SK-N-SH (cell line): Measurements from ENCODE around the gene MGA. TPM values are rescaled to one million over a fixed set of nuclear protein-coding genes. Genes with fewer than 3 reads are reported as not detected.

Experiments
- CTCF ChIA-PET: fragments of 300-600, 350-600 bp; formaldehyde crosslinking; extraction: SDS; loops from one replicate; lab custom pipeline; 2021; lab: Yijun Ruan, JAX
- POLR2A ChIA-PET: fragments of 350-600 bp; sonication (Branson Sonifier 250); formaldehyde crosslinking; extraction: SDS; loops from one replicate; lab custom pipeline; 2020; ENCODE audit warnings: antibody characterized with exemption, inconsistent platforms; lab: Yijun Ruan, JAX
- DNase-seq: peaks from one replicate; pipeline ENCODE4 v3.0.0; 2012
- H2AFZ ChIP-seq: fragments of 200-600 bp; sonication (generic); 2 replicates; pipeline ENCODE4 v1.8.1; 2016; ENCODE audit warnings: antibody characterized with exemption, mild to moderate bottlenecking, low read depth
- H3F3A ChIP-seq: fragments of 200-600 bp; sonication (generic); replicated peaks from 2 replicates; pipeline ENCODE3; 2016; ENCODE audit warnings: antibody characterized with exemption, mild to moderate bottlenecking; ENCODE audit not compliant: insufficient read depth
- H3K27ac ChIP-seq, 2 experiments: fragments of 200-500 bp in 1 of 2; fragments of 200-600 bp in 1 of 2; sonication (Bioruptor generic) in 1 of 2; sonication (generic), shearing (Covaris generic) in 1 of 2; 2 replicates each; pipeline versions ENCODE4 v1.5.1 to v1.6.1; 2014 to 2016; ENCODE audit warnings: low read depth in 2 of 2, inconsistent platforms in 1 of 2, low read length in 1 of 2, mild to moderate bottlenecking in 1 of 2, mixed read lengths in 1 of 2
- H3K27me3 ChIP-seq: fragments of 200-600 bp; sonication (generic), shearing (Covaris generic); 2 replicates; pipeline ENCODE4 v1.6.1; 2016; ENCODE audit warnings: mixed run types; ENCODE audit not compliant: insufficient read depth
- H3K36me3 ChIP-seq, 2 experiments: fragments of 200-500 bp in 1 of 2; fragments of 200-600 bp in 1 of 2; sonication (Bioruptor generic) in 1 of 2; sonication (generic) in 1 of 2; replicated peaks in 1 of 2; 2 replicates each; pipeline versions ENCODE3 to v1.5.1; 2014 to 2016; ENCODE audit warnings: low read length in 1 of 2, mild to moderate bottlenecking in 1 of 2; ENCODE audit not compliant: insufficient read depth in 2 of 2, control insufficient read depth in 1 of 2
- H3K4me1 ChIP-seq, 2 experiments: fragments of 200-500 bp in 1 of 2; fragments of 200-600 bp in 1 of 2; sonication (Bioruptor generic) in 1 of 2; sonication (generic), shearing (Covaris generic) in 1 of 2; 2 replicates each; pipeline versions ENCODE4 v1.5.1 to v1.6.1; 2014 to 2016; ENCODE audit warnings: low read depth in 1 of 2, low read length in 1 of 2, mixed run types in 1 of 2; ENCODE audit not compliant: insufficient read depth in 2 of 2, control insufficient read depth in 1 of 2
- H3K4me2 ChIP-seq: fragments of 200-600 bp; sonication (generic), shearing (Covaris generic); 2 replicates; pipeline ENCODE4 v1.6.1; 2017; ENCODE audit warnings: mixed run types
- H3K4me3 ChIP-seq, 2 experiments: fragments of 200-500 bp in 1 of 2; fragments of 200-600 bp in 1 of 2; sonication (Bioruptor generic) in 1 of 2; sonication (generic), shearing (Covaris generic) in 1 of 2; 2 replicates each; pipeline versions ENCODE4 v1.5.1 to v1.8.1; 2014 to 2016; ENCODE audit warnings: low read depth in 2 of 2, inconsistent platforms in 1 of 2, low read length in 1 of 2, mild to moderate bottlenecking in 1 of 2, mixed read lengths in 1 of 2, moderate library complexity in 1 of 2
- H3K79me2 ChIP-seq: fragments of 200-600 bp; sonication (generic); 2 replicates; pipeline ENCODE4 v1.8.1; 2017; ENCODE audit warnings: mild to moderate bottlenecking; ENCODE audit not compliant: insufficient read depth
- H3K9ac ChIP-seq: fragments of 200-600 bp; sonication (generic); 2 replicates; pipeline ENCODE4 v1.6.1; 2017; ENCODE audit warnings: mixed run types
- H3K9me2 ChIP-seq: fragments of 200-600 bp; sonication (generic); 2 replicates; pipeline ENCODE4 v1.6.1; 2017; ENCODE audit warnings: mixed run types
- H3K9me3 ChIP-seq: fragments of 200-600 bp; sonication (generic); 2 replicates; pipeline ENCODE4 v1.6.1; 2017; ENCODE audit warnings: mixed run types, mild to moderate bottlenecking, moderate library complexity
- H4K20me1 ChIP-seq: fragments of 200-600 bp; sonication (generic); 2 replicates; pipeline ENCODE4 v1.6.1; 2017; ENCODE audit warnings: mild to moderate bottlenecking, mixed run types; ENCODE audit not compliant: insufficient read depth
- CHD2 ChIP-seq: fragments of 150-350 bp; IDR thresholded peaks from 2 replicates; pipeline ENCODE4 v1.6.1; 2018; ENCODE audit warnings: low read length; ENCODE audit not compliant: partially characterized antibody
- EP300 ChIP-seq, 2 experiments: IDR thresholded peaks; 2 replicates each; pipeline versions ENCODE4 v1.4.0 to v1.6.1; 2012; ENCODE audit warnings: borderline replicate concordance in 1 of 2, low read depth in 1 of 2, low read length in 1 of 2
- EZH2phosphoT487 ChIP-seq: fragments of 200-600 bp; sonication (generic); IDR thresholded peaks from 2 replicates; pipeline ENCODE4 v1.6.1; 2017; ENCODE audit warnings: low read depth, mixed run types, mild to moderate bottlenecking, antibody characterized with exemption, moderate library complexity, borderline replicate concordance
- FOXJ3 ChIP-seq: sonication (generic); formaldehyde crosslinking; IDR thresholded peaks from 2 replicates; pipeline ENCODE4 v1.5.1; 2020; ENCODE audit warnings: mild to moderate bottlenecking, missing genetic modification reagents
- GABPA ChIP-seq: IDR thresholded peaks from 2 replicates; pipeline ENCODE4 v1.4.0; 2012; ENCODE audit warnings: low read depth, mild to moderate bottlenecking
- JUND ChIP-seq: IDR thresholded peaks from 2 replicates; pipeline ENCODE4 v1.4.0; 2012
- MEF2A ChIP-seq: IDR thresholded peaks from 2 replicates; pipeline ENCODE4 v1.4.0; 2012; ENCODE audit warnings: low read depth, borderline replicate concordance
- MXI1 ChIP-seq: IDR thresholded peaks from 2 replicates; pipeline ENCODE4 v1.6.1; 2012; ENCODE audit warnings: mild to moderate bottlenecking, low read depth, low read length, improper control_type of control experiment
- NFIC ChIP-seq: IDR thresholded peaks from 2 replicates; pipeline ENCODE4 v1.4.0; 2012; ENCODE audit warnings: borderline replicate concordance
- NRF1 ChIP-seq: IDR thresholded peaks from 2 replicates; pipeline ENCODE4 v1.6.1; 2012; ENCODE audit warnings: low read depth, mild to moderate bottlenecking, low read length
- RAD21 ChIP-seq: IDR thresholded peaks from 2 replicates; pipeline ENCODE4 v1.6.1; 2012; ENCODE audit warnings: mild to moderate bottlenecking, low read length
- RCOR1 ChIP-seq: fragments of 150-350 bp; IDR thresholded peaks from 2 replicates; pipeline ENCODE4 v1.6.1; 2017; ENCODE audit warnings: antibody characterized with exemption, low read length
- RXRA ChIP-seq: IDR thresholded peaks from 2 replicates; pipeline ENCODE4 v1.4.0; 2012; ENCODE audit warnings: low read depth, mild to moderate bottlenecking, borderline replicate concordance
- SIN3A ChIP-seq: IDR thresholded peaks from 2 replicates; pipeline ENCODE4 v1.6.1; 2012; ENCODE audit warnings: low read depth, mild to moderate bottlenecking, low read length, moderate library complexity, borderline replicate concordance
- TAF1 ChIP-seq: IDR thresholded peaks from 2 replicates; pipeline ENCODE4 v1.6.1; 2012; ENCODE audit warnings: low read depth, mild to moderate bottlenecking, low read length, moderate library complexity, borderline replicate concordance
- TCF12 ChIP-seq: IDR thresholded peaks from 2 replicates; pipeline ENCODE4 v1.4.0; 2012
- TEAD4 ChIP-seq: IDR thresholded peaks from 2 replicates; pipeline ENCODE4 v1.4.0; 2012; ENCODE audit warnings: mild to moderate bottlenecking, borderline replicate concordance; ENCODE audit not compliant: insufficient read depth
- WGBS: methylation state at CpG from one replicate; pipeline ENCODE4 v1.1.6; 2017; ENCODE audit warnings: low lambda C conversion rate; 5-methylcytosine and 5-hydroxymethylcytosine counted together
- polyA plus RNA-seq, 3 experiments: library from polyadenylated mRNA; depleted of rRNA; stranded (reverse); fragments of >200 nt; gene quantifications; 2 replicates each; pipeline ENCODE4 v1.2.3, GENCODE V29; 2012
- TF ChIP-seq, protein P1 (sequence below): IDR thresholded peaks from 2 replicates; pipeline ENCODE4; 2012
- TF ChIP-seq, protein P2 (sequence below): fragments of 150-350 bp; IDR thresholded peaks from 2 replicates; pipeline ENCODE4 v1.6.1; 2016; ENCODE audit warnings: mild to moderate bottlenecking, low read depth, low read length
- TF ChIP-seq, protein P3 (sequence below): IDR thresholded peaks from 2 replicates; pipeline ENCODE4 v1.6.1; 2012; ENCODE audit warnings: mild to moderate bottlenecking, low read depth, low read length, moderate library complexity
- TF ChIP-seq, protein P4 (sequence below): IDR thresholded peaks from 2 replicates; pipeline ENCODE4 v1.4.0; 2012; ENCODE audit warnings: low read depth, borderline replicate concordance

Gene MGA
- polyA plus RNA-seq, 1 of the 3 experiments (the other 2 are of a cell fraction), result 2.3 TPM

DNA sequence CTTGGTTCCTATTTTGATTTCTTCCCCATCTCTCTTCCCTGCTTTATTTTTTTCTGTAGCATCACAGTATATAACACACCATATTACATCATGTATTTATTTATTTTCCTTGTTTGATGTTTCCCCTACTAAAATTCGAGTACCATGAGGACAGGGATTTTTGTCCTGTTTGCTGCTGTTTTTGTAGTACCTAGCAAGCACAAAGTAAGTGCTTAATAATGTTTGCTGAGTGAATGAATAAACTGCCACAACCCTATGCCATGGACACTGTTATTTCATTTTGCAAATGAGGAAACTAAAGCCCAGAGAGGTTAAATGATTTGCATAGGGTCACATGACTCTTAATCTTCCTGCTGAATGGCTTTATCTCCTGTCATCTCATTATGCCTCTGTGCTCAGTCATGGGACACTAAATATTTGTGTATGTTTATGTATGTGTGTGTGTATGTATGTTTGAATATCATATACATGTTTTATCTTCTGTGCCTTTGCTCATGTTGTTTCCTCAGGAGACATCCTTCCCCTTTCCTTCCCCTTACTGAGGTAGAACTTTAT, 26.1 kb upstream of the MGA start:
- Histone ChIP-seq H3K79me2 (no peaks in the 10 kb centered on the region), H3F3A (no peaks in the 10 kb centered on the region), H3K9me3 (no peaks in the 10 kb centered on the region), H3K27ac (no peak overlapping the region), H3K4me2 (no peak overlapping the region), H4K20me1 (no peaks in the 10 kb centered on the region), H3K27me3 (no peaks in the 10 kb centered on the region), H3K4me3 (no peak overlapping the region), H3K36me3 (no peaks in the 10 kb centered on the region), H2AFZ (no peak overlapping the region), H3K4me1 (no peaks in the 10 kb centered on the region; a peak in 2 of 4 replicates), H3K9ac (no peak overlapping the region), H3K9me2 (no peaks in the 10 kb centered on the region)
- DNase-seq, result no peak
- WGBS, result 51% methylated on average over 1 of the region's 1 CpG
- CTCF ChIA-PET, result interaction anchor here (1.0 to 1.1 kb wide), 2 partner anchors 31 to 177 kb away, joined by 3 read pairs; no protein-coding TSS in a partner anchor
- POLR2A ChIA-PET, result no interaction called here
- TF ChIP-seq MXI1 (no peak), RCOR1 (no peak), MEF2A (no peak), RXRA (no peak), RAD21 (no peak), EP300 (IDR thresholded peaks at IDR 0.05; ENCODE audit: borderline replicate concordance in 1 of 2, low read depth in 1 of 2, low read length in 1 of 2) (no peak), NFIC (no peak), CHD2 (no peak), JUND (no peak), NRF1 (no peak), TAF1 (no peak), EZH2phosphoT487 (no peak), TEAD4 (no peak), SIN3A (no peak), FOXJ3 (CRISPR knock-in tag) (no peak)
- TF ChIP-seq, protein P1, sequence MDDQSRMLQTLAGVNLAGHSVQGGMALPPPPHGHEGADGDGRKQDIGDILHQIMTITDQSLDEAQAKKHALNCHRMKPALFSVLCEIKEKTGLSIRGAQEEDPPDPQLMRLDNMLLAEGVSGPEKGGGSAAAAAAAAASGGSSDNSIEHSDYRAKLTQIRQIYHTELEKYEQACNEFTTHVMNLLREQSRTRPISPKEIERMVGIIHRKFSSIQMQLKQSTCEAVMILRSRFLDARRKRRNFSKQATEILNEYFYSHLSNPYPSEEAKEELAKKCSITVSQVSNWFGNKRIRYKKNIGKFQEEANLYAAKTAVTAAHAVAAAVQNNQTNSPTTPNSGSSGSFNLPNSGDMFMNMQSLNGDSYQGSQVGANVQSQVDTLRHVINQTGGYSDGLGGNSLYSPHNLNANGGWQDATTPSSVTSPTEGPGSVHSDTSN, result no peak
- TF ChIP-seq, protein P2, sequence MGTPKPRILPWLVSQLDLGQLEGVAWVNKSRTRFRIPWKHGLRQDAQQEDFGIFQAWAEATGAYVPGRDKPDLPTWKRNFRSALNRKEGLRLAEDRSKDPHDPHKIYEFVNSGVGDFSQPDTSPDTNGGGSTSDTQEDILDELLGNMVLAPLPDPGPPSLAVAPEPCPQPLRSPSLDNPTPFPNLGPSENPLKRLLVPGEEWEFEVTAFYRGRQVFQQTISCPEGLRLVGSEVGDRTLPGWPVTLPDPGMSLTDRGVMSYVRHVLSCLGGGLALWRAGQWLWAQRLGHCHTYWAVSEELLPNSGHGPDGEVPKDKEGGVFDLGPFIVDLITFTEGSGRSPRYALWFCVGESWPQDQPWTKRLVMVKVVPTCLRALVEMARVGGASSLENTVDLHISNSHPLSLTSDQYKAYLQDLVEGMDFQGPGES, result no peak

DNA sequence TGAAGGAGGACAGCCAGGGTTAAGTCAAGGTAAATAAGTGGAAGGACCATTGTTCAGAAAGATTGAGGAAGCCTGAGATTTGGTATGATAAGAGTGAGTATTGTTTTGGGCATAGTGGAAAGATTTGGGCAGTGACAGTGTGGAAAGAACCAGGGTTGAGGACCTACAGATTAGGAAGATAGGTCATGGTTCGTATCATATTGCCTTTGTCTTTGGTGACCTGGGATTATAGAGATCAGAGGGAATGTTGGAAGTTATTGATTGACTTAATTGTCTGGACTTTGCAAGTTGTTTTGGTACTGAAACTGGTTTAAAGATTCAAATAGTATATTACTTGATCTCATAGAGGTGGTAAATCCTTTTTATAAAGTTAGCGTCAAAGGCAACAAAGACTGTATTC, 23.1 kb upstream of the MGA start:
- Histone ChIP-seq H3K9me2 (no peaks in the 10 kb centered on the region), H3K4me2 (no peak overlapping the region), H3F3A (no peaks in the 10 kb centered on the region), H3K79me2 (no peaks in the 10 kb centered on the region), H4K20me1 (no peaks in the 10 kb centered on the region), H3K27me3 (no peaks in the 10 kb centered on the region), H3K27ac (no peak overlapping the region), H3K4me1 (no peaks in the 10 kb centered on the region; a peak in 1 of 4 replicates), H2AFZ (no peak overlapping the region), H3K36me3 (no peaks in the 10 kb centered on the region), H3K4me3 (no peak overlapping the region), H3K9me3 (no peaks in the 10 kb centered on the region), H3K9ac (no peak overlapping the region)
- WGBS, result 100% methylated on average over 2 of the region's 2 CpGs
- POLR2A ChIA-PET, result no interaction called here
- DNase-seq, result no peak
- CTCF ChIA-PET, result no interaction called here
- TF ChIP-seq RAD21 (no peak), TAF1 (no peak), GABPA (no peak), EZH2phosphoT487 (no peak), MEF2A (no peak), TCF12 (no peak), NFIC (no peak)
- TF ChIP-seq, protein P3, sequence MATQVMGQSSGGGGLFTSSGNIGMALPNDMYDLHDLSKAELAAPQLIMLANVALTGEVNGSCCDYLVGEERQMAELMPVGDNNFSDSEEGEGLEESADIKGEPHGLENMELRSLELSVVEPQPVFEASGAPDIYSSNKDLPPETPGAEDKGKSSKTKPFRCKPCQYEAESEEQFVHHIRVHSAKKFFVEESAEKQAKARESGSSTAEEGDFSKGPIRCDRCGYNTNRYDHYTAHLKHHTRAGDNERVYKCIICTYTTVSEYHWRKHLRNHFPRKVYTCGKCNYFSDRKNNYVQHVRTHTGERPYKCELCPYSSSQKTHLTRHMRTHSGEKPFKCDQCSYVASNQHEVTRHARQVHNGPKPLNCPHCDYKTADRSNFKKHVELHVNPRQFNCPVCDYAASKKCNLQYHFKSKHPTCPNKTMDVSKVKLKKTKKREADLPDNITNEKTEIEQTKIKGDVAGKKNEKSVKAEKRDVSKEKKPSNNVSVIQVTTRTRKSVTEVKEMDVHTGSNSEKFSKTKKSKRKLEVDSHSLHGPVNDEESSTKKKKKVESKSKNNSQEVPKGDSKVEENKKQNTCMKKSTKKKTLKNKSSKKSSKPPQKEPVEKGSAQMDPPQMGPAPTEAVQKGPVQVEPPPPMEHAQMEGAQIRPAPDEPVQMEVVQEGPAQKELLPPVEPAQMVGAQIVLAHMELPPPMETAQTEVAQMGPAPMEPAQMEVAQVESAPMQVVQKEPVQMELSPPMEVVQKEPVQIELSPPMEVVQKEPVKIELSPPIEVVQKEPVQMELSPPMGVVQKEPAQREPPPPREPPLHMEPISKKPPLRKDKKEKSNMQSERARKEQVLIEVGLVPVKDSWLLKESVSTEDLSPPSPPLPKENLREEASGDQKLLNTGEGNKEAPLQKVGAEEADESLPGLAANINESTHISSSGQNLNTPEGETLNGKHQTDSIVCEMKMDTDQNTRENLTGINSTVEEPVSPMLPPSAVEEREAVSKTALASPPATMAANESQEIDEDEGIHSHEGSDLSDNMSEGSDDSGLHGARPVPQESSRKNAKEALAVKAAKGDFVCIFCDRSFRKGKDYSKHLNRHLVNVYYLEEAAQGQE, result no peak
- TF ChIP-seq, protein P4, sequence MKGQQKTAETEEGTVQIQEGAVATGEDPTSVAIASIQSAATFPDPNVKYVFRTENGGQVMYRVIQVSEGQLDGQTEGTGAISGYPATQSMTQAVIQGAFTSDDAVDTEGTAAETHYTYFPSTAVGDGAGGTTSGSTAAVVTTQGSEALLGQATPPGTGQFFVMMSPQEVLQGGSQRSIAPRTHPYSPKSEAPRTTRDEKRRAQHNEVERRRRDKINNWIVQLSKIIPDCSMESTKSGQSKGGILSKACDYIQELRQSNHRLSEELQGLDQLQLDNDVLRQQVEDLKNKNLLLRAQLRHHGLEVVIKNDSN, result no peak
